SK-N-SH (cell line): ENCODE results near the gene CDH3.

Experiments used
- CHD2 ChIP-seq: fragments of 150-350 bp; IDR thresholded peaks from 2 replicates; pipeline ENCODE4 v1.6.1; 2018; ENCODE audit warnings: low read length; ENCODE audit not compliant: partially characterized antibody
- EZH2phosphoT487 ChIP-seq: fragments of 200-600 bp; sonication (generic); IDR thresholded peaks from 2 replicates; pipeline ENCODE4 v1.6.1; 2017; ENCODE audit warnings: low read depth, mixed run types, mild to moderate bottlenecking, antibody characterized with exemption, moderate library complexity, borderline replicate concordance
- FOXM1 ChIP-seq: IDR thresholded peaks from 2 replicates; pipeline ENCODE4 v1.4.0; 2012; ENCODE audit warnings: low read depth, mild to moderate bottlenecking
- GABPA ChIP-seq: IDR thresholded peaks from 2 replicates; pipeline ENCODE4 v1.4.0; 2012; ENCODE audit warnings: low read depth, mild to moderate bottlenecking
- JUND ChIP-seq: IDR thresholded peaks from 2 replicates; pipeline ENCODE4 v1.4.0; 2012
- POLR2AphosphoS5 ChIP-seq: IDR thresholded peaks from 2 replicates; pipeline ENCODE4 v1.6.1; 2012; ENCODE audit warnings: low read depth, low read length
- RAD21 ChIP-seq: IDR thresholded peaks from 2 replicates; pipeline ENCODE4 v1.6.1; 2012; ENCODE audit warnings: mild to moderate bottlenecking, low read length
- RFX5 ChIP-seq: IDR thresholded peaks from 2 replicates; pipeline ENCODE4 v1.6.1; 2012; ENCODE audit warnings: mild to moderate bottlenecking, improper control_type of control experiment, low read length
- SIN3A ChIP-seq: IDR thresholded peaks from 2 replicates; pipeline ENCODE4 v1.6.1; 2012; ENCODE audit warnings: low read depth, mild to moderate bottlenecking, low read length, moderate library complexity, borderline replicate concordance
- TF ChIP-seq, protein P1 (sequence below): fragments of 200-600 bp; sonication (generic); IDR thresholded peaks from 2 replicates; pipeline ENCODE4 v1.6.1; 2017; ENCODE audit warnings: antibody characterized with exemption, mild to moderate bottlenecking, moderate library complexity
- TF ChIP-seq, protein P2 (sequence below): IDR thresholded peaks from 2 replicates; pipeline ENCODE4 v1.4.0; 2012; ENCODE audit warnings: low read depth, borderline replicate concordance

DNA sequence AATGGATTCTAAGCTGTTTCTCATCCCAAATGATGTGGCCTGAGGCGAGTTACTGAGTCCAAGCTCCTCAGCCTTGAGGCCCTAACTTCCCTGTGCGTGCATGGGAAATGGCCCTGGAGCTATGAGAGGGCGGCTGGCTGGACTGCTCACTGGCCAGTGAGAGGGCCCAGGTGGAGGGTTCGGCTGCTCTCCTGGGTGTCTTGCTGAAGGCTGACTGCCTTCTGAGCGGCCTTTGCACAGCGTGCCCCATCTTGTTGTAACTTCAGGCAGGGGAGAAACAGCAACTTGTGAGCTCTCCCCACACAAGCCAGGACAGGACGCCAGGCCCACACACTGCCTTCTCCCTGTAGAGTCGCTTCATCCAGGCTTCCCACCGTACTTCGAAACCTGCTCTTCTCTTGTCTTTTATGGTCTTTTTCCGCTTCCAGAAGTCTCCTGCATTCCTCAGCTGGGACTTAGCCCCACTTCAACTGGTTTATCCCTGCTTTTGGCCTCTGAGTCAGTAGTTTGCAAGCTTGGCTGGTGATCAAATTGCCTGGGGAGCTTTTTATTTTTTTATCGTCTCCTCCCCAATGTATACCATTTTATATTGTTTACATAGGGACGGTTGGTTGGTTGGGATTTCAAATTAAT, 13.3 kb downstream of the CDH3 start:
- TF ChIP-seq, protein P1, sequence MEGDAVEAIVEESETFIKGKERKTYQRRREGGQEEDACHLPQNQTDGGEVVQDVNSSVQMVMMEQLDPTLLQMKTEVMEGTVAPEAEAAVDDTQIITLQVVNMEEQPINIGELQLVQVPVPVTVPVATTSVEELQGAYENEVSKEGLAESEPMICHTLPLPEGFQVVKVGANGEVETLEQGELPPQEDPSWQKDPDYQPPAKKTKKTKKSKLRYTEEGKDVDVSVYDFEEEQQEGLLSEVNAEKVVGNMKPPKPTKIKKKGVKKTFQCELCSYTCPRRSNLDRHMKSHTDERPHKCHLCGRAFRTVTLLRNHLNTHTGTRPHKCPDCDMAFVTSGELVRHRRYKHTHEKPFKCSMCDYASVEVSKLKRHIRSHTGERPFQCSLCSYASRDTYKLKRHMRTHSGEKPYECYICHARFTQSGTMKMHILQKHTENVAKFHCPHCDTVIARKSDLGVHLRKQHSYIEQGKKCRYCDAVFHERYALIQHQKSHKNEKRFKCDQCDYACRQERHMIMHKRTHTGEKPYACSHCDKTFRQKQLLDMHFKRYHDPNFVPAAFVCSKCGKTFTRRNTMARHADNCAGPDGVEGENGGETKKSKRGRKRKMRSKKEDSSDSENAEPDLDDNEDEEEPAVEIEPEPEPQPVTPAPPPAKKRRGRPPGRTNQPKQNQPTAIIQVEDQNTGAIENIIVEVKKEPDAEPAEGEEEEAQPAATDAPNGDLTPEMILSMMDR = no peak
- TF ChIP-seq POLR2AphosphoS5 (no peak), GABPA (no peak), EZH2phosphoT487 (no peak), CHD2 (no peak), RFX5 (no peak), SIN3A (no peak), JUND (no peak), FOXM1 (no peak), RAD21 (no peak)
- TF ChIP-seq, protein P2, sequence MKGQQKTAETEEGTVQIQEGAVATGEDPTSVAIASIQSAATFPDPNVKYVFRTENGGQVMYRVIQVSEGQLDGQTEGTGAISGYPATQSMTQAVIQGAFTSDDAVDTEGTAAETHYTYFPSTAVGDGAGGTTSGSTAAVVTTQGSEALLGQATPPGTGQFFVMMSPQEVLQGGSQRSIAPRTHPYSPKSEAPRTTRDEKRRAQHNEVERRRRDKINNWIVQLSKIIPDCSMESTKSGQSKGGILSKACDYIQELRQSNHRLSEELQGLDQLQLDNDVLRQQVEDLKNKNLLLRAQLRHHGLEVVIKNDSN = no peak
